Muscle layer of duodenum (tissue), 2 donors: ENCODE measurements around the gene FN3K.

Experiments
- H3K27ac ChIP-seq: one replicate; pipeline ENCODE4 v1.7.0; 2013; ENCODE audit warnings: mild to moderate bottlenecking, low read length
- H3K27me3 ChIP-seq: one replicate; pipeline ENCODE4 v1.7.0; 2013; ENCODE audit warnings: low read depth, mild to moderate bottlenecking, control low read depth, low read length
- H3K36me3 ChIP-seq, 2 donors: one replicate each; pipeline ENCODE4 v1.7.0; 2013; ENCODE audit warnings: low read length in 2 of 2, control low read depth in 1 of 2, mild to moderate bottlenecking in 1 of 2; ENCODE audit not compliant: insufficient read depth in 2 of 2, control insufficient read depth in 1 of 2
- H3K4me1 ChIP-seq, 2 donors: one replicate each; pipeline ENCODE4 v1.7.0; 2013; ENCODE audit warnings: low read length in 2 of 2, mild to moderate bottlenecking in 2 of 2, control low read depth in 1 of 2, moderate library complexity in 1 of 2; ENCODE audit not compliant: insufficient read depth in 2 of 2, control insufficient read depth in 1 of 2
- H3K4me3 ChIP-seq, 2 donors: one replicate each; pipeline ENCODE4 v1.7.0; 2013; ENCODE audit warnings: low read length in 2 of 2, low read depth in 1 of 2, mild to moderate bottlenecking in 1 of 2
- H3K9me3 ChIP-seq, 2 donors: one replicate each; pipeline ENCODE4 v1.7.0; 2013; ENCODE audit warnings: low read length in 2 of 2, control low read depth in 1 of 2, mild to moderate bottlenecking in 1 of 2; ENCODE audit not compliant: control insufficient read depth in 1 of 2
- donor health status: healthy.

The FN3K gene

GRCh38 chr17:82734987-82735866 lies at the start of gene FN3K:
TSS of gene FN3K (plus strand) at chr17:82735615. CDS start at chr17:82735637, 22 bp downstream.
- no peaks in the 10 kb centered on the region for H3K27me3 ChIP-seq
- no peaks in the 10 kb centered on the region for H3K9me3 ChIP-seq
- H3K4me3 ChIP-seq, result peak within 1 kb of the TSS; percentile 55 to 85
- peaks cover 0 to 31% of the 10 kb centered on the region in 2 donors for H3K36me3 ChIP-seq
- H3K4me1 ChIP-seq, result peaks cover 0 to 19% of the 10 kb centered on the region in 2 donors
- no peak within 1 kb of the TSS for H3K27ac ChIP-seq

DNA sequence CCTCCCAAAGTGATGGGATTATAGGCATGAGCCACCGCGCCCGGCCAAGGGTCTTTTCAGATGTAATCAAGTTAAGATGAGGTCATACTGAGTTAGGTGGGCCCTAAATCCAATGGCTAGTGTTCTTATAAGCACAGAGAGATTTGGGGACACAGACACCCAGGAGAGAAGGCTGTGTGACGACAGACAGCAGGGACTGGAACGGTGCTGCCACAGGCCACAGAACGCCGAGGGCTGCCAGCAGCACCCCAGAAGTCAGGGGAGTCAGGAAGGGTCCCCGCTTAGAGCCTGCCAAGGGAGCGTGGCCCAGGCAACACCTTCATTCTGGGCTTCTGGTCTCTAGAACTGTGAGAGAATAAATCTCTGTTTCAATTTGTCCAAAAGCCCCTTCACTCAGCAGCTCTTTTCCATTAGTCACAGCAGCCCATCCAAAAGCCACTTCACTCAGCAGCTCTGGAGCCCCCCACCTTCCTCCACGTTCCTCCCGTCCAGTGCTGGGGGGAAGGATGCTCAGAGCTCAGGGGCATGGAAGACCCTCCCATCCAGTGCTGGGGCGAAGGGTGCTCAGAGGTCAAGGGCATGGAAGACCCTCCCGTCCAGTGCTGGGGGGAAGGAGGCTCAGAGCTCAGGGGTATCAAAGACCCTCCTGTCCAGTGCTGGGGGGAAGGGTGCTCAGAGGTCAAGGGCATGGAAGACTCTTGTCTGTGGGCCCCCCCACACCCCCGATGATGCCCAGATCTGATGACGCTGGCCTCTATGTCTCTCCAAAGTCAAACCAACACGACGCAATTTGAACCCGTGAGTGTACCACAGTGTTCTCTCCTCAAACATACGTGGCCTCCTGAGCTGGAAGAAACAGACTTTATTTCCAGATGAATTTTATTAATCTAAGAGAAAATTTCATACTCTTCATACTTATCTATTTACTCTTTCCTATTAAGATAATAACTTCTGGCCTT lies 48.8 kb upstream of the FN3K start:
- H3K36me3 ChIP-seq, result no peaks in the 10 kb centered on the region
- H3K9me3 ChIP-seq, result peaks cover 0 to 6% of the 10 kb centered on the region in 2 donors
- H3K27me3 ChIP-seq, result no peaks in the 10 kb centered on the region
- H3K4me3 ChIP-seq, result no peak overlapping the region
- no peaks in the 10 kb centered on the region for H3K4me1 ChIP-seq
- peak overlapping the region; percentile 39 for H3K27ac ChIP-seq

GRCh38 chr17:82687375-82687861 lies 48.0 kb upstream of the FN3K start:
- Histone ChIP-seq H3K4me1 (no peaks in the 10 kb centered on the region), H3K4me3 (no peak overlapping the region), H3K36me3 (no peaks in the 10 kb centered on the region), H3K27ac (peak overlapping the region; percentile 39), H3K27me3 (no peaks in the 10 kb centered on the region), H3K9me3 (no peaks in the 10 kb centered on the region)

DNA sequence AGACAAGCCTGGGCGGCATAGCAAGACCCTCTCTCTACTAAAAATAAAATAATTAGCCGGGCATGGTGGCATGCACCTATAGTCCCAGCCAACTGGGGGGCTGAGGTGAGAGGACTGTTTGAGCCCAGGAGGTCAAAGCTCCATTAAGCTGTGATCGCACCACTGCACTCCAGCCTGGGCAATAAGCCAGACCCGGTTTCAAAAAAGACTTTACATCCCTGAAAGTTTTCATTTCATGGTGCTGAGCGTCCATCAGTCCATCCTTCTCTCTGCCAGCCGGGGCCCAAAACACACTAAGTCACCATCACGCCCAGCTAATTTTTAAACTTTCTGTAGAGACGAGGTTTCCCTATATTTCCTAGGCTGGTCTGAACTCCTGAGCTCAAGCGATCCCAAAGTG lies 47.5 kb upstream of the FN3K start:
- H3K9me3 ChIP-seq, result no peaks in the 10 kb centered on the region
- H3K36me3 ChIP-seq, result no peaks in the 10 kb centered on the region
- H3K4me3 ChIP-seq, result no peak overlapping the region
- H3K4me1 ChIP-seq, result no peaks in the 10 kb centered on the region
- no peak overlapping the region for H3K27ac ChIP-seq
- H3K27me3 ChIP-seq, result no peaks in the 10 kb centered on the region

GRCh38 chr17:82689077-82689476 lies 46.3 kb upstream of the FN3K start:
- Histone ChIP-seq H3K36me3 (no peaks in the 10 kb centered on the region), H3K27ac (no peak overlapping the region)

DNA sequence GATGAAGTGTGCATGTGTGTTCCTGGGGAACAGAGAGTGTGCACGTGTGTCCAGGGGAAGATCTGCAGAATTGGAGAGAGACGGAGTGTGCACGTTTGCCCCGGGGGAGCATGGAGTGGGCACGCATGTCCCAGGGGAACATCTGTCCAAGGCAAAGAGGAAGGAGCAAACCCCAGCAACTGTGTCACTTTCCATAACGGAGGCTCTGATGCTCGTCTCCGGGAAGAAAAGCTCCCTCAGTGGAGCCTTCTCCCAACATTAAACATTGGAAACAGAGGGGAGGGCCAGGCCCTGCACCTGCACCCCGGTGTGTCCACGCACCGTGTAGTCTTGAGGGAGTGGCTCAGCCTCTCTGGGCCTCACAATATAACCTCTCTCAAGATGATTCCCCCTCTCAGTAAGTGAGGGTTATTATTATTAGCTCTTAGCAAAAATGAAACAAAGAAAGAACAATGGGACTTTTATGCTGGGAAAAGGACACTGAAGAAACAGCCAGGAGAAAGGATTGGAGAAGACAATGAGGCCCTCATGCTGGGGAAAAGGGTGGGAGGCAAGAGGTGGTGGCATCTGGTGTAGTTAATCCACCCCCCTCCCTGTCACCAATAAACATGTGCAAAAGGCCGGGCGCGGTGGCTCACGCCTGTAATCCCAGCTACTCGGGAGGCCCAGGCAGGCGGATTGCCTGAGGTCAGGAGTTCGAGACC lies 44.5 kb upstream of the FN3K start:
- H3K9me3 ChIP-seq, result peaks cover 0 to 9% of the 10 kb centered on the region in 2 donors
- peaks cover 0 to 3% of the 10 kb centered on the region in 2 donors for H3K36me3 ChIP-seq
- H3K27ac ChIP-seq, result no peak overlapping the region
- no peak overlapping the region for H3K4me3 ChIP-seq
- no peaks in the 10 kb centered on the region for H3K27me3 ChIP-seq
- no peaks in the 10 kb centered on the region for H3K4me1 ChIP-seq

More at GRCh38 chr17:82689077-82689476, 46.3 kb upstream of the FN3K start:
- Histone ChIP-seq H3K4me3 (no peak overlapping the region), H3K9me3 (peaks cover 0 to under 1% of the 10 kb centered on the region in 2 donors), H3K4me1 (no peaks in the 10 kb centered on the region), H3K27me3 (no peaks in the 10 kb centered on the region)

DNA sequence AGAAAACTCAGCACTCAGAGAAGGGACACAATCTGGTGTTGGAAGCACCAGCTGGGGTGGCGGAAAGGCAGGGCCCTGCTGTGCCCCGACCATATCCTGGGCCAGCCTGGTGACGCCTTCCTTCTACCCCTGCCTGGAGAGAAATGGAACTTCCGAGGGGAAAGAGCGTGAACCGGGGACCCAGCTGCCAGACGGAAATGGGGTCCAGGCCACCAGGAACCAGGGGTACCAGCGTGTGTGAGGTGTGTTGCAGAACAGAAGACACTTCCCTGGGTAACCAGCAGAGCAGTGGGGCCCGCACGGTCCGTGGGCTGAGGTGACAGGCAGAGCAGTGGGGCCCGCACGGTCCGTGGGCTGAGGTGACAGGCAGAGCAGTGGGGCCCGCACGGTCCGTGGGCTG lies 43.7 kb upstream of the FN3K start:
- Histone ChIP-seq H3K4me3 (no peak overlapping the region), H3K27me3 (no peaks in the 10 kb centered on the region), H3K4me1 (peaks cover 0 to under 1% of the 10 kb centered on the region in 2 donors)

GRCh38 chr17:82692268-82692667 lies 43.1 kb upstream of the FN3K start:
- H3K27ac ChIP-seq, result no peak overlapping the region
- H3K36me3 ChIP-seq, result peaks cover 0 to 3% of the 10 kb centered on the region in 2 donors
- peaks cover 0 to 7% of the 10 kb centered on the region in 2 donors for H3K4me1 ChIP-seq
- H3K4me3 ChIP-seq, result no peak overlapping the region
- H3K27me3 ChIP-seq, result no peaks in the 10 kb centered on the region
- peaks cover 0 to 9% of the 10 kb centered on the region in 2 donors for H3K9me3 ChIP-seq

More for the DNA sequence above, 43.7 kb upstream of the FN3K start:
- no peak overlapping the region for H3K27ac ChIP-seq
- peaks cover 0 to 3% of the 10 kb centered on the region in 2 donors for H3K36me3 ChIP-seq
- peaks cover 0 to 9% of the 10 kb centered on the region in 2 donors for H3K9me3 ChIP-seq

DNA sequence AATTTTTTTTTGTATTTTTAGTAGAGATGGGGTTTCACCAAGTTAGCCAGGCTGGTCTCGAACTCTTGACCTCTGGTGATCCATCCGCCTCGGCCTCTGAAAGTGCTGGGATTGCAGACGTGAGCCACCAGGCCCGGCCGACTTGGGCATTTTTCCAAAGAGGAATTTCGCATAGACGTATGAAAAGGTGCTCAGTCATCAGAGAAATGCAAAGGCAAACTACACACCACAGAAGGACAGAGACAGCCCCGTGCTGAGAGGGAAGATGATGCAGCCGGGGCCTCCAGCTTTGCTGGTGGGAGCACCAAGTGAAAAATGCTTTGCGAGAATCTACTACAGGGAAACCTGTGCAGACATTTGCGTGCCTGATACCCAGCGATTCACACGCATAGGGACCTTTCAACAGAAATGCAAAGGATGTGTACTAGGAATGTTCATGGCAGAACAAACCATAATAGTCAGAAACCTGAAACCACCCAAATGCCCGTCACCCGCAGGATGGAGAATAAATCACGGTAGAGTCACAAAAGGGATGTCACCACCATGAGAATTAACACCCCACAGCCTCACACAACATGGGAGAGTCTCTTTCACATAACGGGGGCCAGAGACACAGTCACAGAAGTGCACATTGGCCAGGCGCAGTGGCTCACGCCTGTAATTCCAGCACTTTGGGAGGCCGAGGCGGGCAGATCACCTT lies 42.1 kb upstream of the FN3K start:
- Histone ChIP-seq H3K27me3 (no peaks in the 10 kb centered on the region), H3K9me3 (peaks cover 0 to 9% of the 10 kb centered on the region in 2 donors), H3K4me1 (peaks cover 0 to 13% of the 10 kb centered on the region in 2 donors), H3K27ac (no peak overlapping the region), H3K4me3 (no peak overlapping the region), H3K36me3 (peaks cover 0 to 3% of the 10 kb centered on the region in 2 donors)

DNA sequence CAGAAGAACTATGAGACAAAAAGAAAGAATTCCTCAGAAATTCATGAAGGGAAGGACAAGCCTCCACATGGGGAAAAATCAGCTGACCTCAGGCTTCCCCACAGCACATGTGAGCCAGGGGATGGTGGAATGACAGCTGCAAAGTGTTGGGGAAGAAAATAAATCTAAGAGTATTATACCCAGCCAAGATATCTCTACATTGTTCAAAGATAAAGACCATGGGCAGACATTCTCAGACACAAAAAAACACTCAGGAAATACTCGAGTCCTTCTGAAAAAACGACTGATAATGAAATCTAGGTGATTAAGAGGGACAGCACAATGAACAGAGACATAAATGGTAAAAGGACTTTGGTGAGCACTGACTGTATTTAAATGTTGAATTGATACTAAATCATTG lies 40.8 kb upstream of the FN3K start:
- Histone ChIP-seq H3K4me1 (peaks cover 4 to 20% of the 10 kb centered on the region in 2 donors), H3K9me3 (peaks cover 0 to 9% of the 10 kb centered on the region in 2 donors), H3K27ac (no peak overlapping the region), H3K4me3 (no peak overlapping the region), H3K27me3 (no peaks in the 10 kb centered on the region), H3K36me3 (peaks cover 0 to 3% of the 10 kb centered on the region in 2 donors)
